Stimulated activated CD8-positive, alpha-beta memory T cell treated with anti-CD3 and anti-CD28 coated beads, Interleukin-7, amount 100 ng/mL, for 24 hours (primary cell): ENCODE data around the gene CDC45.

Experiments used
- DNase-seq: peaks from one replicate; pipeline ENCODE4 v3.0.0-alpha.2; 2020; ENCODE audit warnings: low read depth

CDC45 gene

DNA sequence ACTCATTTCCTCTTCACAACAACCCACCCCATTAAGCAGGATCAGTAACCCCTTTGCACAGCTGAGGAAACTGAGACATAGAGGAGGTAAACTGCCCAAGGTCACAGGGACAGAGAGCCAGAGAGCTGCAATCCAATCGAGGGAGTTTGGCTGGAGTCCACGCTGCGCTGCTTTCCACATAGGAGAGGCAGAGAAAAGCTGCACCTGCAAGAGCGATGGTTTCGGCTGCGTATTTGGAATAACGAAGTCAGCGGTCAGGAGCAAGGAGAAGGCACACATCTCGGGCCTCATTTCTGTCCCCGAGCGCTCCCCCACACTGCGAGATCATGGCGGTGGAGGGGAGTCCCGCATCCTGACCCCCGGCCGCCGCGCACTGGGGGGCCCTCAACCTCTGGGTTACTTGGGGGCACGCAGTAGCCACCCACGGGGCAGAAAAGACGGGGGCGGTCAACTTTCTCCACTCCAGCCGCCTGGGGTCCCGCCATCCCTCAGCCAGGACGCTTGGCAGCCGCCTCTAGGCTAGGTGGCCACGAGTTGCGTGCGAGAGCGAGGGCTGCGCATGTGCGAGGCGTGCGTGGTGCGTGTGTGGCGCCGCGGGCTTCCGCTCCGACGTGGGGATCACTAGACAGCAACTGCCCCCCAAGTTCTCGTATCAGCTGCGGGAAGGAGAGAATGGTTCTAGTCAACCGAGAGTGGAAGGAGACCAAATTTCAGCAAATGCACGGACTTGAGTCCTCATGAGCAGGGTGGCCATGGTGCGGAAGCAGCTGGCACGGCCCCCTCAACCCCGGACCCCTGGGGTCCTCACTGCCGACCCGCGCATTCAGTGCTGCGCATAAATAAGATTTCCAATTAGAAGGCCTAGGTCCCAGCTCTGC lies 86.8 kb downstream of the CDC45 start:
- no peak for DNase-seq

DNA sequence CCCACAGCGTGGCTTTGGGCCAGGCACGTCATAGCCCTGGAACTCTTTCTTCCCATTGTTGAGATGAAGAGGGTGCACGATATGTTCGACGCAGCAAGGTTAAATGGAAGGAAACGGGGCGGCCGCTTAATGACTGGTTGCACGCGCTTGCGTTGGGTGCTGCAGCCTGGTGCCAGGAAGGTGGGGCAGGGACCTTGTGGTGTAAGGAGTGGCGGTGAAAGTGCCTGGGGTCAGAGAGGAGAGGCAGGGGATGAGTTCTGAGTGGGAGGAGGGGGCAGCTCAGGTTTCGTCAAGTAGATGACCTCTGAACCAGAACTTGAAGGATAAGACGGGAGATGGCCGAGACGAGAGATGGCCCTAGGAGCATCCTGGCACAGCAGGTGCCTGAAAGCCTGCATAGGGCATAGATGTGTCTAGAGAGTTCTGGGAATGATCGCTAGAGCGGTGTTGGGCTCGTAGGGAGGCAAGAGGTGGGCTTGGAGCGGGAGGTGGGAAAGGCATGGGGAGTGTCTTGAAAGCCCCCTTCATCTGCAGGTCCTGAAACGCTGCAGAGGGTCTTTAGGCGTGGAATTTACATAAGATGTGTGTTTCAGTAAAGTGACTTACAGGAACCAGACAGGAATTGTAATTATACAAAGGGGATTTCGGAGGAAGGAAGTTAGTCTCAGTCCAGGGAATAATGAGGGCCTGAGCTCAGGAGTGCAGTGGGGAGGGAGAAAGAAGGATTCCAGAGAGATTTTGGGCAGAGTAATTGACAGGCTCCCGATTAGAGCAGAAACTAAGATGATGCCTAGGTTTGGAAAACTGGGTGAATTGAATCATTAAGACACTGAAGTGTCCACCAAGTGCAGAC lies 87.7 kb downstream of the CDC45 start:
- DNase-seq, result no peak

DNA sequence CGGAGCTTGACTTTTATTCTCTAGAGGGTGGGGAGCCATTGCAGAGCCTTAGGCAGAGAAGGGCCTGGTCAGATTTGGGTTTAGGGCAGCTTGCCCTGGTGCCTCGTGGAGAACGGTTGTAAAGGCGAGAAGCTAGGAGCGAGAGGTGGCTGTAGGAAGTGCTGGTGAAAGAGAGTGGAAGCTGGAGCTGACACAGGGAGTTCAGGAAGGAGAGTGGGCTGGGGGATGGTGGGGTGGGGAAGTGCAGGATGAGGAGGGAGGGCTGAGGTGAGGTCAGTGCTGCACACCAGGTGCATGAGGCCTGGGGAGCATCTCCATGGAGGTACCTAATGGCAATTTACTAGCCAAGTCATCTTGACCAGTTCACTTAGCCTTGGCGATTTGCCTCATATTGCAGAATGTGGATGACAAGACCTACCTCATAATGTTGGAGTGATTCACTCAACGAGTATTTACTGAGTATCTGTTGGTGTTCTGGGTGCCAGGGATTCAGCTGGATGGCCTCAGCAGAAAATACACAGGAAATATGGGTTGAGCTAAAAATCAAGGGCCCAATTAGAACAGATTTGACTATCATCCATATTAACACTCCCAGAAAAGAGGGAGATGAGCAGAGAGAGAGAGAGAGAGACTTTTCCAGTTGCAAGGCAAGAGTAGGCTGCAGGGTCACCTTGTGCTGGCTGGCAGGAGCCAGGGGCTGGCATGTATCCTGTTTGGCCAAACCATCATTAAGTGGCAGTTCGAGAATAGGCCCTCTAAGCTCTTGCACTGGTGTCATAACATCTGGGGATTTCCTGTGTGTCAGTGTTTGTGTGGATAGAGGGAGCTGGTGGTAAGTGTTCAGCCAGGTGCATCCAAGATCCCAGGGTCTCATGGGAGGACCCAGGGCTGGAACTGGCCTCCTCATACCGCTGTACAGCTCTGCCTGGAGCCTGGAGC lies 88.9 kb downstream of the CDC45 start:
- DNase-seq, result no peak

DNA sequence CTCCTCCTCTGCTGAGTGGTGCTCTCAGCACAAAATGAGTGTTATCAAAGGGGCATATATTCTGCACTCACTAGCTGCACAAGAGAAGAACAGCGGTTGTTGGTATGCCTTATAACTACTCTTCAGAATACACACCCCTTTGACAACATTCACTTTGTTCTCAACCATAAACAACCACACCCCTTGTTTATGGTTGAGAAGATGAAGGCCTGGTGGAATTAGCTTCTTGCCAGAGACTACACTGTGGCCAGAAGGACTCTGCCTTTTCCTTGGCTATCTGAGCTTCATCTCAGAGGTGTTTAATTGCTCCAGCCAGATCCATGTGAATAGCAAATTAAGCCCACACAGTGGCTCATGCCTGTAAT lies 89.5 kb downstream of the CDC45 start:
- DNase-seq, result no peak

DNA sequence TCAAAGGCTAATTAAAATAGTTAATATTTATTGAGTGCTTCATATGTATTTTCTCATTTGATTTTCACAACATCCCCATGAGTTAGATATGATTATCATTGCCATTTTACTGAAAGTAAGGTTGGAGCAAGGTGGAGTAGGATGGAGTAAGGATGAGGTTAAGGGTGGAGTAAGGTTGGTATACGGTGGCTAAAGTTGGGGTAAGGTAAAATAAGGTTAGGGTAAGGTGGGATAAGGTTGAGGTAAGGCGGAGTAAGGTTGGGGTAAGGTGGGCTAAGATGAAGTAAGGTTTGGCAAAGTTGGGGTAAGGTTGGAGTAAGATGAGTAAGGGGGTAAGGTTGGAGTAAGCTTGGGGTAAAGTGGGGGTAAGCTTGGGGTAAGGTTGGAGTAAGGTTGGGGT lies 90.3 kb downstream of the CDC45 start:
- DNase-seq, result no peak
